Fibroblast of the aortic adventitia (primary cell): Measurements from ENCODE around the gene USP21. TPM values are rescaled to one million over a fixed set of nuclear protein-coding genes. Genes with fewer than 3 reads are reported as not detected.

Experiments
- small RNA-seq: library from RNA; depleted of rRNA; stranded (forward); fragments of <200 nt; gene quantifications from one replicate; pipeline ENCODE3, GENCODE V24; 2012
- total RNA-seq: library from RNA; depleted of rRNA; stranded (reverse); fragments of >200 nt; gene quantifications from 2 replicates; pipeline ENCODE4 v1.2.3, GENCODE V29; 2012; ENCODE audit warnings: low replicate concordance

Gene USP21
- total RNA-seq, 1 donor, result 11.6 TPM

Small RNA genes lying within 50 kb of the gene (small RNA-seq; reads per million reads assigned to genes)
- not detected for gene RF01225

Other genes starting within 250 kb of the USP21 start
- gene ITLN2, start 204.7 kb upstream of the USP21 start, total RNA-seq, result 3.8 TPM in 1 of 2 replicates, not detected in the other
- gene F11R, start 138.3 kb upstream of the USP21 start, total RNA-seq, result 0.36 and 3.3 TPM in 2 replicates
- gene TSTD1, start 120.5 kb upstream of the USP21 start, total RNA-seq, result 0.90 TPM in 1 of 2 replicates, not detected in the other
- 23.5 and 36.2 TPM in 2 replicates for gene USF1, start 113.5 kb upstream of the USP21 start, total RNA-seq
- not detected in 2 replicates for gene ARHGAP30, start 89.6 kb upstream of the USP21 start, total RNA-seq
- not detected in 2 replicates for gene NECTIN4, start 69.9 kb upstream of the USP21 start, total RNA-seq
- gene KLHDC9, start 61.1 kb upstream of the USP21 start, total RNA-seq, result 0.90 and 1.8 TPM in 2 replicates
- 39.9 and 50.2 TPM in 2 replicates for gene PFDN2, start 41.5 kb upstream of the USP21 start, total RNA-seq
- 13.3 and 18.3 TPM in 2 replicates for gene NIT1, start 41.4 kb upstream of the USP21 start, total RNA-seq
- gene DEDD, start 26.8 kb upstream of the USP21 start, total RNA-seq, result 7.8 and 25.8 TPM in 2 replicates
- 65.3 and 111 TPM in 2 replicates for gene UFC1, start 5.5 kb upstream of the USP21 start, total RNA-seq
- gene PPOX, start 6.9 kb downstream of the USP21 start, total RNA-seq, result 14.0 and 16.0 TPM in 2 replicates
- 8.3 and 11.4 TPM in 2 replicates for gene B4GALT3, start 18.0 kb downstream of the USP21 start, total RNA-seq
- 1.1 and 3.1 TPM in 2 replicates for gene ADAMTS4, start 39.6 kb downstream of the USP21 start, total RNA-seq
- 65.4 and 67.5 TPM in 2 replicates for gene NDUFS2, start 42.9 kb downstream of the USP21 start, total RNA-seq
- gene FCER1G, start 55.8 kb downstream of the USP21 start, total RNA-seq, result not detected in 2 replicates
- not detected in 2 replicates for gene APOA2, start 64.1 kb downstream of the USP21 start, total RNA-seq
- gene TOMM40L, start 66.6 kb downstream of the USP21 start, total RNA-seq, result 5.2 and 9.1 TPM in 2 replicates
- gene NR1I3, start 78.7 kb downstream of the USP21 start, total RNA-seq, result not detected in 2 replicates
- not detected in 2 replicates for gene PCP4L1, start 99.2 kb downstream of the USP21 start, total RNA-seq
- 0.09 and 1.2 TPM in 2 replicates for gene MPZ, start 150.5 kb downstream of the USP21 start, total RNA-seq
- 52.1 and 56.5 TPM in 2 replicates for gene SDHC, start 154.9 kb downstream of the USP21 start, total RNA-seq
- gene CFAP126, start 208.4 kb downstream of the USP21 start, total RNA-seq, result not detected in 2 replicates